A673 (cell line): Measurements from ENCODE around the gene PCSK6.

Source experiments
- EZH2 ChIP-seq: fragments of 200-600 bp; sonication (generic); IDR thresholded peaks from 2 replicates; pipeline ENCODE4 v1.6.1; 2017; ENCODE audit warnings: borderline replicate concordance, low read depth, mild to moderate bottlenecking, mixed read lengths, antibody characterized with exemption, low read length; ENCODE audit not compliant: poor library complexity, severe bottlenecking
- TF ChIP-seq, protein P1 (sequence below): fragments of 300-800, 200-600 bp; sonication (generic); conservative IDR thresholded peaks from 2 replicates; pipeline ENCODE4 v1.5.1; 2017; ENCODE audit warnings: low read depth, mild to moderate bottlenecking, antibody characterized with exemption, low read length, moderate library complexity, mixed read lengths

DNA sequence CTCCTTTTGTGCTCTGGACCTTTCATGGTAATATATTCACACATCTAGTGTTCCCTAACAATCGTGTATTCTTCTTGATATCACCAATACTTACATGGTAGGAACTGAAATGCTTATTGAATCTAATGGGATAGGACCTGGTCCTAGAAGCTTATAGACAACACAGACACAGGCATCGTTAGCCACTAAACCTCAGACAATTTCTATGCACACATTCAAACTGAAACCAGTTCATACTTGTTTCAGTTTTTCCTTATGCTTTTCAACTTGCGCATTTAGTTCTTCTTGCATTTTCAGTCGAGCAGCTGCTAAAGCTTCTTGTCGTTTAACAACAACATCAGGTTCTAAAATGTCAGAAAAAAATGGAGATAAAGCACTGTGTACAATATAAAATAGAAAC, 214.5 kb downstream of the PCSK6 start:
- TF ChIP-seq, protein P1, sequence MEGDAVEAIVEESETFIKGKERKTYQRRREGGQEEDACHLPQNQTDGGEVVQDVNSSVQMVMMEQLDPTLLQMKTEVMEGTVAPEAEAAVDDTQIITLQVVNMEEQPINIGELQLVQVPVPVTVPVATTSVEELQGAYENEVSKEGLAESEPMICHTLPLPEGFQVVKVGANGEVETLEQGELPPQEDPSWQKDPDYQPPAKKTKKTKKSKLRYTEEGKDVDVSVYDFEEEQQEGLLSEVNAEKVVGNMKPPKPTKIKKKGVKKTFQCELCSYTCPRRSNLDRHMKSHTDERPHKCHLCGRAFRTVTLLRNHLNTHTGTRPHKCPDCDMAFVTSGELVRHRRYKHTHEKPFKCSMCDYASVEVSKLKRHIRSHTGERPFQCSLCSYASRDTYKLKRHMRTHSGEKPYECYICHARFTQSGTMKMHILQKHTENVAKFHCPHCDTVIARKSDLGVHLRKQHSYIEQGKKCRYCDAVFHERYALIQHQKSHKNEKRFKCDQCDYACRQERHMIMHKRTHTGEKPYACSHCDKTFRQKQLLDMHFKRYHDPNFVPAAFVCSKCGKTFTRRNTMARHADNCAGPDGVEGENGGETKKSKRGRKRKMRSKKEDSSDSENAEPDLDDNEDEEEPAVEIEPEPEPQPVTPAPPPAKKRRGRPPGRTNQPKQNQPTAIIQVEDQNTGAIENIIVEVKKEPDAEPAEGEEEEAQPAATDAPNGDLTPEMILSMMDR: no peak
- TF ChIP-seq EZH2: no peak
